Right lobe of liver (tissue), 6 donors: ENCODE results near the gene IL20RB. TPM values are rescaled to one million over a fixed set of nuclear protein-coding genes. Genes with fewer than 3 reads are reported as not detected.

Source experiments
- ATAC-seq, 4 donors: fragments of 200-7000 bp; cut with Tn5 transposase; one replicate each; pipeline ENCODE4 v1.9.1; 2020; ENCODE audit warnings: mild to moderate bottlenecking in 4 of 4, moderate library complexity in 4 of 4
- DNase-seq, 3 donors: peaks; one replicate each; pipeline ENCODE4 v3.0.0-alpha.2; 2020
- H3K27ac ChIP-seq, 3 donors: fragments of 200-600 bp; one replicate each; pipeline ENCODE4 v1.8.0; 2022
- H3K27me3 ChIP-seq, 2 donors: fragments of 200-600 bp; one replicate each; pipeline ENCODE4 v1.8.0; 2022
- H3K36me3 ChIP-seq, 4 donors: fragments of 200-600 bp; sonication (generic) in 1 of 4; one replicate each; pipeline versions ENCODE4 v1.5.1 to v1.8.0; 2017 to 2022; ENCODE audit warnings: control low read depth in 1 of 4
- H3K4me1 ChIP-seq, 4 donors: fragments of 200-600 bp; sonication (generic) in 1 of 4; one replicate each; pipeline versions ENCODE4 v1.5.1 to v1.8.0; 2017 to 2022; ENCODE audit warnings: control low read depth in 1 of 4
- H3K4me3 ChIP-seq, 3 donors: fragments of 200-600 bp; one replicate each; pipeline ENCODE4 v1.8.0; 2022
- H3K9me3 ChIP-seq, 4 donors: fragments of 200-600 bp; sonication (generic) in 1 of 4; one replicate each; pipeline versions ENCODE4 v1.5.1 to v1.8.0; 2017 to 2022; ENCODE audit warnings: control low read depth in 1 of 4
- CTCF ChIP-seq, 4 donors: fragments of 200-600 bp in 3 of 4; fragments of 450-650 bp in 1 of 4; IDR thresholded peaks; one replicate each; pipeline versions ENCODE4 v1.5.1 to v1.8.0; 2016 to 2022; ENCODE audit warnings: antibody characterized with exemption in 4 of 4, mild to moderate bottlenecking in 2 of 4
- POLR2A ChIP-seq: fragments of 450-650 bp; IDR thresholded peaks from one replicate; pipeline ENCODE4 v1.6.1; 2017; ENCODE audit warnings: antibody characterized with exemption, mild to moderate bottlenecking
- WGBS: methylation state at CpG from one replicate; pipeline ENCODE4 v1.1.6; 2018; ENCODE audit warnings: low coverage, low lambda C conversion rate; ENCODE audit not compliant: insufficient coverage; ENCODE audit errors: missing lambda C conversion rate; 5-methylcytosine and 5-hydroxymethylcytosine counted together
- intact Hi-C, 2 donors: fragments of 100-400 bp; cut with DNase I; formaldehyde crosslinking; loops; one replicate each; pipeline versions ENCODE4 v1.11.2 to v1.14.1; 2022
- total RNA-seq, 6 experiments: library from RNA; depleted of rRNA in 2 of 6; stranded (reverse); fragments of >200 nt in 2 of 6; fragmentation: NEBNext Ultra II Directional in 3 of 6; extraction: Animal tissue kit (Norgen Biotek cat#: 25700) in 3 of 6; gene quantifications; one replicate each; pipeline versions ENCODE4 v1.1.0 to v1.2.4, GENCODE V29; 2016 to 2023
- donor health status: DM: no; HTN: yes; CAD: no.
- donor health status: DM: no; HTN: no; CAD: no.
- donor health status: DM: no; HTN: no; CAD: no.
- donor health status: DM: no; HTN: yes; CAD: no.
- donor health status: DM: no; HTN: yes; CAD: no.

IL20RB gene
- total RNA-seq, 6 experiments from 2014 or later: 0.30 to 6.6 (median 0.52) TPM

GRCh38 chr3:137024348-137024747 is 66.6 kb downstream of the IL20RB start:
- no peak for TF ChIP-seq CTCF (IDR thresholded peaks at IDR 0.05)
- no peak for TF ChIP-seq POLR2A
- WGBS: 47% methylated on average over 3 of the region's 5 CpGs
- DNase-seq (no peak), ATAC-seq (no peak)
- intact Hi-C loops: no loop called here
- Histone ChIP-seq H3K4me1 (peaks cover 0 to 23% (median 8%) of the 10 kb centered on the region in 4 donors), H3K9me3 (no peaks in the 10 kb centered on the region), H3K4me3 (no peak overlapping the region), H3K27me3 (no peaks in the 10 kb centered on the region), H3K27ac (no peak overlapping the region), H3K36me3 (no peaks in the 10 kb centered on the region)

- WGBS: 91% methylated on average over 2 of the region's 3 CpGs
- no peak overlapping the region for H3K4me3 ChIP-seq
- H3K4me1 ChIP-seq: peaks cover 0 to 14% (median 6%) of the 10 kb centered on the region in 4 donors
- DNase-seq (no peak), ATAC-seq (no peak)
- TF ChIP-seq POLR2A: no peak
- no peak for TF ChIP-seq CTCF (IDR thresholded peaks at IDR 0.05)
- H3K36me3 ChIP-seq: no peaks in the 10 kb centered on the region
- intact Hi-C loops: no loop called here
- no peaks in the 10 kb centered on the region for H3K9me3 ChIP-seq
- H3K27me3 ChIP-seq: no peaks in the 10 kb centered on the region
- no peak overlapping the region for H3K27ac ChIP-seq
These were observed 68.9 kb downstream of the IL20RB start for GRCh38 chr3:137026701-137027100.

- H3K4me1 ChIP-seq: peaks cover 0 to 5% (median 0%) of the 10 kb centered on the region in 4 donors
- peak; percentile 85 to 88 (median 87) for DNase-seq
- H3K27ac ChIP-seq: no peak overlapping the region
- no peaks in the 10 kb centered on the region for H3K27me3 ChIP-seq
- H3K36me3 ChIP-seq: no peaks in the 10 kb centered on the region
- H3K9me3 ChIP-seq: no peaks in the 10 kb centered on the region
- 4% methylated on average over 20 of the region's 31 CpGs for WGBS
- H3K4me3 ChIP-seq: peak overlapping the region; percentile 14 to 40 (median 28)
- intact Hi-C loops: no loop called here
- ATAC-seq: peak; percentile 97 to 99 (median 99)
- TF ChIP-seq POLR2A: no peak
- peak; percentile 94 to 99 (median 98) for TF ChIP-seq CTCF (IDR thresholded peaks at IDR 0.05)
These were observed 74.8 kb downstream of the IL20RB start for GRCh38 chr3:137032465-137033120.

- intact Hi-C loops: no loop called here
- no CpG with 5 or more reads among the region's 5 CpGs for WGBS
- peak; percentile 56 to 63 (median 61) for ATAC-seq
These were observed 77.8 kb downstream of the IL20RB start for GRCh38 chr3:137035631-137036030.

More at GRCh38 chr3:137035631-137036030, 77.8 kb downstream of the IL20RB start:
- Histone ChIP-seq H3K27ac (no peak overlapping the region), H3K4me1 (peaks cover 0 to 5% (median 0%) of the 10 kb centered on the region in 4 donors), H3K4me3 (no peak overlapping the region), H3K27me3 (no peaks in the 10 kb centered on the region), H3K36me3 (no peaks in the 10 kb centered on the region), H3K9me3 (no peaks in the 10 kb centered on the region)
- no peak for DNase-seq
- TF ChIP-seq POLR2A: no peak
- peak; percentile 20 to 47 (median 34) for TF ChIP-seq CTCF (IDR thresholded peaks at IDR 0.05)
